Keratinocyte (primary cell): Measurements from ENCODE around the gene PCDHAC1.
A peak's percentile ranks its signal among the peaks of the same experiment; 100 is the strongest.

Source experiments
- CTCF ChIP-seq, 3 experiments: IDR thresholded peaks in 1 of 3; conservative IDR thresholded peaks in 1 of 3; optimal IDR thresholded peaks in 1 of 3; 2 replicates in 2 of 3; 3 replicates in 1 of 3; pipeline versions ENCODE3 to v1.5.1; 2011; ENCODE audit warnings: low read length in 3 of 3, mild to moderate bottlenecking in 3 of 3, moderate library complexity in 2 of 3, control low read depth in 1 of 3, inconsistent platforms in 1 of 3; ENCODE audit not compliant: insufficient read depth in 2 of 3; ENCODE audit errors: extremely low read depth in 1 of 3
- EZH2 ChIP-seq: IDR thresholded peaks from one replicate; pipeline ENCODE4 v1.6.1; 2012; ENCODE audit warnings: inconsistent platforms, mild to moderate bottlenecking, low read length, moderate library complexity

- TF ChIP-seq CTCF (optimal IDR thresholded peaks at IDR 0.05 in 1 of 3, IDR thresholded peaks at IDR 0.05 in 1 of 3, conservative IDR thresholded peaks at IDR 0.05 in 1 of 3; ENCODE audit: extremely low read depth in 1 of 3, insufficient read depth in 2 of 3, low read length in 3 of 3) = peak; percentile 42 to 94 (median 72)
- peak; percentile 39 for TF ChIP-seq EZH2
Observed at GRCh38 chr5:140926443-140927227, 536 bp downstream of the PCDHAC1 start.
